GM08714 (cell line): Measurements from ENCODE around the gene AMOTL1.

Experiments
- H3K4me3 ChIP-seq: fragments of 200-500 bp; sonication (Bioruptor generic); 2 replicates; pipeline ENCODE4 v1.5.1; 2014; ENCODE audit warnings: mild to moderate bottlenecking, low read length, inconsistent platforms
- ZNF274 ChIP-seq: IDR thresholded peaks from 2 replicates; pipeline ENCODE4 v1.6.1; 2012; ENCODE audit warnings: mild to moderate bottlenecking, low read depth, low read length

Gene AMOTL1

GRCh38 chr11:94767701-94768601 is at the start of gene AMOTL1:
Gene AMOTL1, plus strand, starts transcription at chr11:94768356. Its CDS starts 156 bp downstream, at chr11:94768512.
- no peak for TF ChIP-seq ZNF274
- peak within 1 kb of the TSS; percentile 86 for H3K4me3 ChIP-seq

- H3K4me3 ChIP-seq, result no peak overlapping the region
- no peak for TF ChIP-seq ZNF274
Measured at GRCh38 chr11:94719876-94720275, 48.3 kb upstream of the AMOTL1 start.

- no peak overlapping the region for H3K4me3 ChIP-seq
- no peak for TF ChIP-seq ZNF274
Measured at GRCh38 chr11:94721565-94722292, 46.4 kb upstream of the AMOTL1 start.

- H3K4me3 ChIP-seq, result no peak overlapping the region
- no peak for TF ChIP-seq ZNF274
Measured at GRCh38 chr11:94722735-94723134, 45.4 kb upstream of the AMOTL1 start.

- H3K4me3 ChIP-seq, result no peak overlapping the region
- no peak for TF ChIP-seq ZNF274
Measured at GRCh38 chr11:94725097-94725496, 43.1 kb upstream of the AMOTL1 start.

- no peak overlapping the region for H3K4me3 ChIP-seq
- no peak for TF ChIP-seq ZNF274
Measured at GRCh38 chr11:94727819-94728218, 40.3 kb upstream of the AMOTL1 start.

- TF ChIP-seq ZNF274, result no peak
Measured at GRCh38 chr11:94728541-94728940, 39.6 kb upstream of the AMOTL1 start.

GRCh38 chr11:94728966-94729751 is 39.0 kb upstream of the AMOTL1 start:
- TF ChIP-seq ZNF274, result no peak
- H3K4me3 ChIP-seq, result no peak overlapping the region

More at GRCh38 chr11:94728541-94728940, 39.6 kb upstream of the AMOTL1 start:
- no peak overlapping the region for H3K4me3 ChIP-seq

- TF ChIP-seq ZNF274, result no peak
Measured at GRCh38 chr11:94730153-94730552, 38.0 kb upstream of the AMOTL1 start.

GRCh38 chr11:94731880-94732601 is 36.1 kb upstream of the AMOTL1 start:
- no peak overlapping the region for H3K4me3 ChIP-seq
- no peak for TF ChIP-seq ZNF274

More at GRCh38 chr11:94730153-94730552, 38.0 kb upstream of the AMOTL1 start:
- no peak overlapping the region for H3K4me3 ChIP-seq

- H3K4me3 ChIP-seq, result no peak overlapping the region
- no peak for TF ChIP-seq ZNF274
Measured at GRCh38 chr11:94732617-94733281, 35.4 kb upstream of the AMOTL1 start.

- TF ChIP-seq ZNF274, result no peak
- no peak overlapping the region for H3K4me3 ChIP-seq
Measured at GRCh38 chr11:94734563-94735275, 33.4 kb upstream of the AMOTL1 start.
